Panc1 (cell line): ENCODE results near the gene TENT4B. TPM values are rescaled to one million over a fixed set of nuclear protein-coding genes. Genes with fewer than 3 reads are reported as not detected.

ENCODE experiments used
- ATAC-seq: fragments of 200-7000 bp; cut with Tn5 transposase; 2 replicates; pipeline ENCODE4 v1.9.1; 2020; ENCODE audit warnings: mild to moderate bottlenecking, moderate library complexity
- BruUV-seq: library from RNA; stranded (reverse); fragments of 400-500 nt; replicated peaks from 2 replicates; lab custom pipeline; 2021; lab: Mats Ljungman, UMichigan
- CTCF ChIA-PET: fragments of 300-600 bp; sonication (Branson Sonifier 250); formaldehyde crosslinking; loops from one replicate; lab custom pipeline; 2022; ENCODE audit warnings: antibody characterized with exemption; lab: Charles Lee
- POLR2A ChIA-PET: fragments of 300-600 bp; sonication (Branson Sonifier 250); formaldehyde crosslinking; loops from one replicate; lab custom pipeline; 2022; ENCODE audit warnings: antibody characterized with exemption; lab: Charles Lee
- DNase-seq: peaks from one replicate; pipeline ENCODE4 v3.0.0-alpha.2; 2010; ENCODE audit warnings: low read depth, low spot score
- H3K27ac ChIP-seq: 2 replicates; pipeline ENCODE4 v1.5.1; 2011; ENCODE audit warnings: mild to moderate bottlenecking, low read length, inconsistent platforms
- H3K27me3 ChIP-seq: fragments of 200-500 bp; sonication (Bioruptor generic); 2 replicates; pipeline ENCODE4 v1.6.0; 2014; ENCODE audit warnings: low read length, inconsistent platforms; ENCODE audit not compliant: control insufficient read depth, insufficient read depth
- H3K36me3 ChIP-seq: fragments of 200-500 bp; sonication (Bioruptor generic); 2 replicates; pipeline ENCODE4 v1.5.1; 2014; ENCODE audit warnings: inconsistent platforms, mild to moderate bottlenecking, low read length, moderate library complexity; ENCODE audit not compliant: control insufficient read depth, insufficient read depth
- H3K4me1 ChIP-seq: 2 replicates; pipeline ENCODE4 v1.5.1; 2011; ENCODE audit warnings: inconsistent platforms, mild to moderate bottlenecking, low read length, moderate library complexity; ENCODE audit not compliant: control insufficient read depth, insufficient read depth
- H3K4me3 ChIP-seq, 2 experiments: 2 replicates each; pipeline ENCODE4 v1.5.1; 2011 to 2012; ENCODE audit warnings: low read depth in 2 of 2, low read length in 2 of 2, mild to moderate bottlenecking in 2 of 2, inconsistent platforms in 1 of 2, moderate library complexity in 1 of 2
- H3K9me3 ChIP-seq: fragments of 200-500 bp; sonication (Bioruptor generic); 2 replicates; pipeline ENCODE4 v1.5.1; 2014; ENCODE audit warnings: low read depth, mild to moderate bottlenecking, inconsistent platforms, low read length, moderate library complexity; ENCODE audit not compliant: control insufficient read depth, insufficient read depth
- POLR2AphosphoS5 ChIP-seq: IDR thresholded peaks from 2 replicates; pipeline ENCODE4 v1.6.1; 2012; ENCODE audit warnings: mild to moderate bottlenecking, low read depth, low read length, moderate library complexity
- SIN3A ChIP-seq: IDR thresholded peaks from 2 replicates; pipeline ENCODE4 v1.6.1; 2012; ENCODE audit warnings: low read depth, mild to moderate bottlenecking, low read length, moderate library complexity, borderline replicate concordance; ENCODE audit not compliant: insufficient read depth
- TCF7L2 ChIP-seq: IDR thresholded peaks from 2 replicates; pipeline ENCODE4 v1.6.1; 2011; ENCODE audit warnings: mild to moderate bottlenecking, low read depth, low read length, inconsistent platforms
- in situ Hi-C: cut with HindIII; loops from 2 replicates; pipeline ENCODE4 v1.10.0; 2016; ENCODE audit warnings: low sequenced_read_pairs, low pct_unique_long_range_greater_than_20kb
- intact Hi-C: fragments of 100-400 bp; cut with micrococcal nuclease; formaldehyde crosslinking; loops from one replicate; pipeline ENCODE4 v1.10.0; 2022; ENCODE audit not compliant: unreplicated experiment
- total RNA-seq: library from RNA; stranded (reverse); gene quantifications from one replicate; pipeline ENCODE4 v1.2.1, GENCODE V29; 2021; ENCODE audit not compliant: unreplicated experiment
- TF ChIP-seq, protein P1 (sequence below), 2 experiments: IDR thresholded peaks; 2 replicates each; pipeline ENCODE4 v1.6.1; 2011 to 2012; ENCODE audit warnings: low read depth in 2 of 2, control low read depth in 1 of 2, low read length in 1 of 2, mild to moderate bottlenecking in 1 of 2, moderate library complexity in 1 of 2; ENCODE audit not compliant: insufficient read depth in 1 of 2
- TF ChIP-seq, protein P2 (sequence below): fragments of 450-650 bp; IDR thresholded peaks from 2 replicates; pipeline ENCODE4 v1.5.1; 2017; ENCODE audit warnings: mild to moderate bottlenecking

Gene TENT4B
- total RNA-seq, 1 experiment from 2014 or later: 9.7 TPM

DNA sequence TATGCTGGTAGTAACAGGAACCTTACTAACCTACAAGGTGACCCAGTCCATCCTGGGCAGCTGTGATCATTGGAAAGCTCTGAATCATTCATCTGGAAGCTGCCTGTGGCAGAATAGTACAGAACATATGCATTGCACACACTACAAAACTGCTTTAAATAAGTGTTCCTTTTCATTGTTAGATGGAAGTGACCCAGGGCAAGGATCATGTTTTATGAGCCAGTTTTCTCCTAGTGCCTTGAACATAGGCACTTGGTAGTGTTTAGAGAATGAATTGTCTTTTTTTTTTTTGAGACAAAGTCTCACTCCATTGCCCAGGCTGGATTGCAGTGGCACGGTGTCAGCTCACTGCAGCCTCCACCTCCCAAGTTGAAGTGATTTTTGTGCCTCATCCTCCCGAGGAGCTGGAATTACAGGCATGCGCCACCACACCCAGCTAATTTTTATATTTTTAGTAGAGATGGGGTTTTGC is 55.4 kb downstream of the TENT4B start:
- Histone ChIP-seq H3K4me3 (no peak overlapping the region), H3K27me3 (no peaks in the 10 kb centered on the region), H3K36me3 (no peaks in the 10 kb centered on the region), H3K4me1 (peaks cover 13% of the 10 kb centered on the region), H3K9me3 (no peaks in the 10 kb centered on the region), H3K27ac (peak overlapping the region; percentile 39)
- ChIA-PET CTCF (interaction anchor here (0.5 kb wide), 1 partner anchor 63 kb away, joined by 3 read pairs; no protein-coding TSS in a partner anchor), POLR2A (no interaction called here)
- DNase-seq: no peak
- no TSS peak for BruUV-seq
- in situ Hi-C loops (no loop called here), intact Hi-C loops (no loop called here)
- ATAC-seq: no peak
- TF ChIP-seq SIN3A: no peak
- no peak for TF ChIP-seq POLR2AphosphoS5
- TF ChIP-seq, protein P1, sequence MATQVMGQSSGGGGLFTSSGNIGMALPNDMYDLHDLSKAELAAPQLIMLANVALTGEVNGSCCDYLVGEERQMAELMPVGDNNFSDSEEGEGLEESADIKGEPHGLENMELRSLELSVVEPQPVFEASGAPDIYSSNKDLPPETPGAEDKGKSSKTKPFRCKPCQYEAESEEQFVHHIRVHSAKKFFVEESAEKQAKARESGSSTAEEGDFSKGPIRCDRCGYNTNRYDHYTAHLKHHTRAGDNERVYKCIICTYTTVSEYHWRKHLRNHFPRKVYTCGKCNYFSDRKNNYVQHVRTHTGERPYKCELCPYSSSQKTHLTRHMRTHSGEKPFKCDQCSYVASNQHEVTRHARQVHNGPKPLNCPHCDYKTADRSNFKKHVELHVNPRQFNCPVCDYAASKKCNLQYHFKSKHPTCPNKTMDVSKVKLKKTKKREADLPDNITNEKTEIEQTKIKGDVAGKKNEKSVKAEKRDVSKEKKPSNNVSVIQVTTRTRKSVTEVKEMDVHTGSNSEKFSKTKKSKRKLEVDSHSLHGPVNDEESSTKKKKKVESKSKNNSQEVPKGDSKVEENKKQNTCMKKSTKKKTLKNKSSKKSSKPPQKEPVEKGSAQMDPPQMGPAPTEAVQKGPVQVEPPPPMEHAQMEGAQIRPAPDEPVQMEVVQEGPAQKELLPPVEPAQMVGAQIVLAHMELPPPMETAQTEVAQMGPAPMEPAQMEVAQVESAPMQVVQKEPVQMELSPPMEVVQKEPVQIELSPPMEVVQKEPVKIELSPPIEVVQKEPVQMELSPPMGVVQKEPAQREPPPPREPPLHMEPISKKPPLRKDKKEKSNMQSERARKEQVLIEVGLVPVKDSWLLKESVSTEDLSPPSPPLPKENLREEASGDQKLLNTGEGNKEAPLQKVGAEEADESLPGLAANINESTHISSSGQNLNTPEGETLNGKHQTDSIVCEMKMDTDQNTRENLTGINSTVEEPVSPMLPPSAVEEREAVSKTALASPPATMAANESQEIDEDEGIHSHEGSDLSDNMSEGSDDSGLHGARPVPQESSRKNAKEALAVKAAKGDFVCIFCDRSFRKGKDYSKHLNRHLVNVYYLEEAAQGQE (IDR thresholded peaks at IDR 0.05; ENCODE audit: insufficient read depth in 1 of 2, low read depth in 2 of 2, low read length in 1 of 2): no peak

- Histone ChIP-seq H3K4me3 (no peak overlapping the region), H3K27me3 (no peaks in the 10 kb centered on the region), H3K4me1 (peaks cover 3% of the 10 kb centered on the region; the same call in 1 of the 2 replicates), H3K27ac (no peak overlapping the region), H3K9me3 (no peaks in the 10 kb centered on the region), H3K36me3 (no peaks in the 10 kb centered on the region)
- ChIA-PET CTCF (interaction anchor here (1.1 kb wide), 1 partner anchor 73 kb away, joined by 3 read pairs; no protein-coding TSS in a partner anchor), POLR2A (no interaction called here)
- intact Hi-C loops (loop anchor here (10.0 kb wide), 1 partner anchor 145 kb away; no protein-coding TSS in a partner anchor), in situ Hi-C loops (no loop called here)
- no TSS peak for BruUV-seq
- TF ChIP-seq, protein P2, sequence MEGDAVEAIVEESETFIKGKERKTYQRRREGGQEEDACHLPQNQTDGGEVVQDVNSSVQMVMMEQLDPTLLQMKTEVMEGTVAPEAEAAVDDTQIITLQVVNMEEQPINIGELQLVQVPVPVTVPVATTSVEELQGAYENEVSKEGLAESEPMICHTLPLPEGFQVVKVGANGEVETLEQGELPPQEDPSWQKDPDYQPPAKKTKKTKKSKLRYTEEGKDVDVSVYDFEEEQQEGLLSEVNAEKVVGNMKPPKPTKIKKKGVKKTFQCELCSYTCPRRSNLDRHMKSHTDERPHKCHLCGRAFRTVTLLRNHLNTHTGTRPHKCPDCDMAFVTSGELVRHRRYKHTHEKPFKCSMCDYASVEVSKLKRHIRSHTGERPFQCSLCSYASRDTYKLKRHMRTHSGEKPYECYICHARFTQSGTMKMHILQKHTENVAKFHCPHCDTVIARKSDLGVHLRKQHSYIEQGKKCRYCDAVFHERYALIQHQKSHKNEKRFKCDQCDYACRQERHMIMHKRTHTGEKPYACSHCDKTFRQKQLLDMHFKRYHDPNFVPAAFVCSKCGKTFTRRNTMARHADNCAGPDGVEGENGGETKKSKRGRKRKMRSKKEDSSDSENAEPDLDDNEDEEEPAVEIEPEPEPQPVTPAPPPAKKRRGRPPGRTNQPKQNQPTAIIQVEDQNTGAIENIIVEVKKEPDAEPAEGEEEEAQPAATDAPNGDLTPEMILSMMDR: no peak
- TF ChIP-seq SIN3A (no peak), POLR2AphosphoS5 (no peak), TCF7L2 (no peak)
- TF ChIP-seq, protein P1 (IDR thresholded peaks at IDR 0.05; ENCODE audit: insufficient read depth in 1 of 2, low read depth in 2 of 2, low read length in 1 of 2): no peak
- ATAC-seq: no peak
- no peak for DNase-seq
Measured at GRCh38 chr16:50209546-50210265, 56.6 kb downstream of the TENT4B start.
